ENCODE results near the gene C21orf91.

DNA sequence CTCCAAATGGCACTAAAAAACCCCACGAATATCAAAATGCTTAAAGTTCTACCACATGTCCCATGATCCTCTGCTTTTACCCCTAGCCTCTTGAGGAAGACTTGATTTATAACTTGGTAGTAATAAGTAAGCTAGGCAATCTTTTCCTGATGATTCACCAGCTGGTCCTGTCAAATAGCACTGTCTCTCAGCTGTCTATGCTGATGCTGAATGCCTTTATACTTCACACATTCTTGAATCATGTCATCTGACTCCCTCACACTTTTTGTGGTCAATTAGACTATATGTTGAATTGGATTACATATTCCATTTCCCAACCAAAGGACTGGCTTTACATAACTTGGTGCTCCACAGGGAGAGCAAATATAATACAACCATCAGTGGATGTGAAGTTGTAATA lies 16.6 kb downstream of the C21orf91 start:
- TF ChIP-seq, protein P1, sequence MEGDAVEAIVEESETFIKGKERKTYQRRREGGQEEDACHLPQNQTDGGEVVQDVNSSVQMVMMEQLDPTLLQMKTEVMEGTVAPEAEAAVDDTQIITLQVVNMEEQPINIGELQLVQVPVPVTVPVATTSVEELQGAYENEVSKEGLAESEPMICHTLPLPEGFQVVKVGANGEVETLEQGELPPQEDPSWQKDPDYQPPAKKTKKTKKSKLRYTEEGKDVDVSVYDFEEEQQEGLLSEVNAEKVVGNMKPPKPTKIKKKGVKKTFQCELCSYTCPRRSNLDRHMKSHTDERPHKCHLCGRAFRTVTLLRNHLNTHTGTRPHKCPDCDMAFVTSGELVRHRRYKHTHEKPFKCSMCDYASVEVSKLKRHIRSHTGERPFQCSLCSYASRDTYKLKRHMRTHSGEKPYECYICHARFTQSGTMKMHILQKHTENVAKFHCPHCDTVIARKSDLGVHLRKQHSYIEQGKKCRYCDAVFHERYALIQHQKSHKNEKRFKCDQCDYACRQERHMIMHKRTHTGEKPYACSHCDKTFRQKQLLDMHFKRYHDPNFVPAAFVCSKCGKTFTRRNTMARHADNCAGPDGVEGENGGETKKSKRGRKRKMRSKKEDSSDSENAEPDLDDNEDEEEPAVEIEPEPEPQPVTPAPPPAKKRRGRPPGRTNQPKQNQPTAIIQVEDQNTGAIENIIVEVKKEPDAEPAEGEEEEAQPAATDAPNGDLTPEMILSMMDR (IDR thresholded peaks at IDR 0.05; ENCODE audit: low read depth, low read length, poor library complexity, severe bottlenecking) = no peak
- no peak for TF ChIP-seq EZH2phosphoT487 (IDR thresholded peaks at IDR 0.05; ENCODE audit: borderline replicate concordance, low read length)

Data from DOHH2 (cell line).